ENCODE data around the gene S100A2. TPM values are rescaled to one million over a fixed set of nuclear protein-coding genes. Genes with fewer than 3 reads are reported as not detected.
A peak's percentile ranks its signal among the peaks of the same experiment; 100 is the strongest.

Gene S100A2
- polyA plus RNA-seq, 2 of the 4 experiments (the other 2 are of a cell fraction), result 5.1 to 15.9 TPM

- WGBS (ENCODE audit: missing lambda C conversion rate), result 79% methylated on average over 7 of the region's 8 CpGs
- FAIRE-seq, result no peak
- Histone ChIP-seq H3K9me3 (no peaks in the 10 kb centered on the region), H3K4me2 (peak overlapping the region; percentile 99), H3K27ac (peak overlapping the region; percentile 96 to 97), H3K4me1 (peaks cover 91% of the 10 kb centered on the region), H3K4me3 (peak overlapping the region; percentile 62)
- no peak for ATAC-seq
- POLR2A ChIA-PET, result interaction anchor here (1.9 to 6.8 kb wide), 3 partner anchors 12 to 88 kb away, joined by 5 to 114 read pairs (median 10); partner anchors contain the start of genes CHTOP and S100A6
- no peak for DNase-seq (ENCODE audit: low read depth in 1 of 2, low spot score in 1 of 2)
- TF ChIP-seq BCL3 (IDR thresholded peaks at IDR 0.05) (no peak), RFX5 (IDR thresholded peaks at IDR 0.05) (no peak), HOXB13 (CRISPR knock-in tag; IDR thresholded peaks at IDR 0.05; ENCODE audit: low read depth) (no peak), NFE2L2 (conservative IDR thresholded peaks at IDR 0.05; ENCODE audit: low read length) (no peak), BHLHE40 (IDR thresholded peaks at IDR 0.05; ENCODE audit: low read depth, low read length) (no peak), RARB (CRISPR knock-in tag; IDR thresholded peaks at IDR 0.05) (no peak), HOXB5 (CRISPR knock-in tag; IDR thresholded peaks at IDR 0.05) (no peak), PBX3 (IDR thresholded peaks at IDR 0.05) (no peak), SMC3 (IDR thresholded peaks at IDR 0.05) (no peak)
- CTCF ChIA-PET, result interaction anchor here (1.0 to 16.2 kb wide), 6 partner anchors 9 to 35 kb away, joined by 3 to 141 read pairs (median 41); partner anchors contain the start of genes S100A2 and S100A6
These were observed 19.3 kb downstream of the S100A2 start for GRCh38 chr1:153546371-153546770.

GRCh38 chr1:153545067-153546055 lies 20.3 kb downstream of the S100A2 start, which contains the start of gene S100A4:
Gene S100A4, minus strand, starts transcription at chr1:153545806. Its CDS starts 1,012 bp downstream, at chr1:153544794.
- TF ChIP-seq PBX3 (IDR thresholded peaks at IDR 0.05) (peak; percentile 55; the same call in 1 of the 2 replicates), EP300 (IDR thresholded peaks at IDR 0.05) (no peak), NR3C1 (IDR thresholded peaks at IDR 0.05) (no peak), JUN (IDR thresholded peaks at IDR 0.05) (peak; percentile 62 to 82), RAD21 (conservative IDR thresholded peaks at IDR 0.05 in 1 of 2, IDR thresholded peaks at IDR 0.05 in 1 of 2) (peak; percentile 12 to 24; a peak in 2 of 5 replicates), EHF (CRISPR knock-in tag; IDR thresholded peaks at IDR 0.05) (0 out of 2 replicates have a peak, but pooled peaks have one; percentile 20), BHLHE40 (IDR thresholded peaks at IDR 0.05; ENCODE audit: low read depth, low read length) (no peak), HEYL (CRISPR knock-in tag; IDR thresholded peaks at IDR 0.05) (no peak), HOXA7 (CRISPR knock-in tag; IDR thresholded peaks at IDR 0.05) (0 out of 2 replicates have a peak, but pooled peaks have one; percentile 45), POLR2A (IDR thresholded peaks at IDR 0.05; ENCODE audit: low read length) (peak; percentile 85), BCL3 (IDR thresholded peaks at IDR 0.05) (peak; percentile 74; the same call in 2 of the 3 replicates), ESRRA (IDR thresholded peaks at IDR 0.05; ENCODE audit: borderline replicate concordance, low read length) (no peak), FOSL2 (IDR thresholded peaks at IDR 0.05) (no peak), FOSL2 (CRISPR knock-in tag; IDR thresholded peaks at IDR 0.05) (no peak), NPAS2 (CRISPR knock-in tag; IDR thresholded peaks at IDR 0.05; ENCODE audit: borderline replicate concordance) (no peak), ZNF302 (CRISPR knock-in tag; IDR thresholded peaks at IDR 0.05) (no peak), USF2 (IDR thresholded peaks at IDR 0.05) (no peak), NFE2L2 (conservative IDR thresholded peaks at IDR 0.05; ENCODE audit: low read length) (0 out of 2 replicates have a peak, but pooled peaks have one; percentile 12), FOXS1 (CRISPR knock-in tag; IDR thresholded peaks at IDR 0.05) (no peak), MYC (IDR thresholded peaks at IDR 0.05; ENCODE audit: borderline replicate concordance, low read length) (no peak; the same call in 1 of the 2 replicates), MAX (IDR thresholded peaks at IDR 0.05) (peak; percentile 83)
- H3K9me3 ChIP-seq, result no peaks in the 10 kb centered on the region
- under 1% methylated on average over 14 of the region's 19 CpGs for WGBS (ENCODE audit: missing lambda C conversion rate)
- ChIA-PET CTCF (interaction anchor here (0.7 to 16.2 kb wide), 8 partner anchors 10 to 54 kb away, joined by 3 to 141 read pairs (median 22); partner anchors contain the start of genes S100A2 and S100A6), POLR2A (interaction anchor here (0.5 to 6.8 kb wide), 10 partner anchors 11 to 445 kb away, joined by 3 to 114 read pairs (median 4); partner anchors contain the start of genes CHTOP, RPS27, S100A2 and S100A6)
- peak within 1 kb of the TSS; percentile 62 for H3K4me3 ChIP-seq
- H3K27ac ChIP-seq, result peak within 1 kb of the TSS; percentile 96 to 97
- peak; percentile 87 for FAIRE-seq
- peaks cover 96% of the 10 kb centered on the region for H3K4me1 ChIP-seq
- DNase-seq (ENCODE audit: low read depth in 1 of 2, low spot score in 1 of 2), result peak; percentile 94 to 97
- peak within 1 kb of the TSS; percentile 99 for H3K4me2 ChIP-seq
- peak; percentile 70 to 79 for ATAC-seq

Data from A549 (cell line).